Lower leg skin (tissue), 4 donors: Measurements from ENCODE around the gene RALGAPA1. TPM values are rescaled to one million over a fixed set of nuclear protein-coding genes. Genes with fewer than 3 reads are reported as not detected.

Experiments used
- DNase-seq, 2 donors: peaks; one replicate each; pipeline ENCODE4 v3.0.0-alpha.2; 2019; ENCODE audit warnings: low spot score in 2 of 2
- H3K4me3 ChIP-seq: fragments of 200-600 bp; sonication (generic); 2 replicates; pipeline ENCODE4 v1.5.1; 2017; ENCODE audit warnings: mild to moderate bottlenecking, low read depth; ENCODE audit not compliant: poor library complexity, severe bottlenecking
- POLR2A ChIP-seq, 2 donors: fragments of 450-650 bp; IDR thresholded peaks; one replicate each; pipeline ENCODE4 v1.6.1; 2016 to 2017; ENCODE audit warnings: antibody characterized with exemption in 2 of 2, mild to moderate bottlenecking in 1 of 2, moderate library complexity in 1 of 2
- intact Hi-C: fragments of 100-400 bp; cut with DNase I; formaldehyde crosslinking; loops from one replicate; pipeline ENCODE4 v1.15.0; 2023; ENCODE audit warnings: low total_unique reads
- total RNA-seq, 4 donors: library from RNA; depleted of rRNA; stranded (reverse); fragments of >200 nt; gene quantifications; one replicate each; pipeline ENCODE4 v1.1.0, GENCODE V29; 2016
- TF ChIP-seq, protein P1 (sequence below), 3 donors: fragments of 450-650 bp; IDR thresholded peaks; one replicate each; pipeline ENCODE4 v1.5.1; 2016; ENCODE audit warnings: antibody characterized with exemption in 3 of 3, mild to moderate bottlenecking in 3 of 3, moderate library complexity in 2 of 3

Gene RALGAPA1
- total RNA-seq, 4 donors from 2014 or later, result 48.4 to 56.9 (median 50.2) TPM

GRCh38 chr14:35492569-35493014 is 316.5 kb downstream of the RALGAPA1 start:
- intact Hi-C loops, result no loop called here
- no peak overlapping the region for H3K4me3 ChIP-seq
- TF ChIP-seq, protein P1, sequence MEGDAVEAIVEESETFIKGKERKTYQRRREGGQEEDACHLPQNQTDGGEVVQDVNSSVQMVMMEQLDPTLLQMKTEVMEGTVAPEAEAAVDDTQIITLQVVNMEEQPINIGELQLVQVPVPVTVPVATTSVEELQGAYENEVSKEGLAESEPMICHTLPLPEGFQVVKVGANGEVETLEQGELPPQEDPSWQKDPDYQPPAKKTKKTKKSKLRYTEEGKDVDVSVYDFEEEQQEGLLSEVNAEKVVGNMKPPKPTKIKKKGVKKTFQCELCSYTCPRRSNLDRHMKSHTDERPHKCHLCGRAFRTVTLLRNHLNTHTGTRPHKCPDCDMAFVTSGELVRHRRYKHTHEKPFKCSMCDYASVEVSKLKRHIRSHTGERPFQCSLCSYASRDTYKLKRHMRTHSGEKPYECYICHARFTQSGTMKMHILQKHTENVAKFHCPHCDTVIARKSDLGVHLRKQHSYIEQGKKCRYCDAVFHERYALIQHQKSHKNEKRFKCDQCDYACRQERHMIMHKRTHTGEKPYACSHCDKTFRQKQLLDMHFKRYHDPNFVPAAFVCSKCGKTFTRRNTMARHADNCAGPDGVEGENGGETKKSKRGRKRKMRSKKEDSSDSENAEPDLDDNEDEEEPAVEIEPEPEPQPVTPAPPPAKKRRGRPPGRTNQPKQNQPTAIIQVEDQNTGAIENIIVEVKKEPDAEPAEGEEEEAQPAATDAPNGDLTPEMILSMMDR (IDR thresholded peaks at IDR 0.05), result no peak
- TF ChIP-seq POLR2A (IDR thresholded peaks at IDR 0.05), result no peak
- DNase-seq, result no peak

Other genes starting within 250 kb of the RALGAPA1 start
- gene BRMS1L, start 17.0 kb upstream of the RALGAPA1 start, total RNA-seq, result 1 to 10 TPM; 2.7 to 5.8 (median 4.1) TPM